ENCODE results near the gene SLC17A8. TPM values are rescaled to one million over a fixed set of nuclear protein-coding genes. Genes with fewer than 3 reads are reported as not detected.

Gene SLC17A8
- total and polyA plus RNA-seq, 2 donors (not counting 3 experiments of a cell fraction or from before 2014, with no cell fraction given): not detected

GRCh38 chr12:100364324-100364723 lies 7.5 kb downstream of the SLC17A8 start:
- TF ChIP-seq MYC (IDR thresholded peaks at IDR 0.05; ENCODE audit: low read depth, low read length) (no peak), MAX (IDR thresholded peaks at IDR 0.05; ENCODE audit: insufficient read depth, insufficient read length) (no peak), POLR2A (IDR thresholded peaks at IDR 0.05; ENCODE audit: low read depth, low read length) (no peak), POLR2AphosphoS5 (IDR thresholded peaks at IDR 0.05; ENCODE audit: insufficient read depth, low read depth, low read length) (no peak), GATA2 (IDR thresholded peaks at IDR 0.05; ENCODE audit: insufficient read depth, insufficient read length, low read depth, low read length) (no peak)
- BruUV-seq (replicated peaks): no TSS peak
- H3K79me2 ChIP-seq (ENCODE audit: control insufficient read depth, insufficient read depth, low read length): no peaks in the 10 kb centered on the region
- H3K36me3 ChIP-seq (ENCODE audit: control insufficient read depth in 2 of 2, extremely low read depth in 1 of 2, insufficient read depth in 2 of 2, low read length in 2 of 2): no peaks in the 10 kb centered on the region
- dilution Hi-C loops (cut with MboI; ENCODE audit: extremely low pct_ligation_motif_present, low sequenced_read_pairs): no loop called here
- no peaks in the 10 kb centered on the region for H3K9me3 ChIP-seq (replicated peaks; ENCODE audit: control insufficient read depth, insufficient read depth, low read length)
- H3K4me3 ChIP-seq (replicated peaks in 1 of 3; ENCODE audit: insufficient read depth in 1 of 3, low read depth in 1 of 3, low read length in 3 of 3): no peak overlapping the region
- no peaks in the 10 kb centered on the region for H3K9me1 ChIP-seq (replicated peaks; ENCODE audit: control insufficient read depth, extremely low read depth, insufficient read depth, low read length)
- H3K9ac ChIP-seq (replicated peaks; ENCODE audit: extremely low read depth, insufficient read depth, low read length): no peak overlapping the region
- H3K27me3 ChIP-seq (ENCODE audit: control insufficient read depth in 2 of 2, insufficient read depth in 2 of 2, low read length in 2 of 2): peaks cover 0 to 3% of the 10 kb centered on the region in 2 experiments
- ChIA-PET POLR2A (no interaction called here), CTCF (interaction anchor here (0.6 to 2.2 kb wide), 3 partner anchors 12 to 41 kb away, joined by 3 to 11 read pairs (median 3); no protein-coding TSS in a partner anchor)
- H3K27ac ChIP-seq (ENCODE audit: insufficient read depth, low read depth, low read length): no peak overlapping the region
- DNase-seq (ENCODE audit: low read depth, low spot score): no peak
- intact Hi-C loops (cut with micrococcal nuclease): no loop called here
- no peak overlapping the region for H2AFZ ChIP-seq (ENCODE audit: low read depth, low read length)
- no peak overlapping the region for H3K4me2 ChIP-seq (ENCODE audit: insufficient read depth, low read length)
- H4K20me1 ChIP-seq (replicated peaks; ENCODE audit: control insufficient read depth, extremely low read depth, insufficient read depth, low read length): no peaks in the 10 kb centered on the region
- no peak for FAIRE-seq
- H3K4me1 ChIP-seq (ENCODE audit: control insufficient read depth, extremely low read depth, insufficient read depth, low read length): no peaks in the 10 kb centered on the region

- no peaks in the 10 kb centered on the region for H3K79me2 ChIP-seq (ENCODE audit: control insufficient read depth, insufficient read depth, low read length)
- H2AFZ ChIP-seq (ENCODE audit: low read depth, low read length): no peak overlapping the region
- intact Hi-C loops (cut with micrococcal nuclease) (no loop called here), dilution Hi-C loops (cut with MboI; ENCODE audit: extremely low pct_ligation_motif_present, low sequenced_read_pairs) (no loop called here)
- H3K9me1 ChIP-seq (replicated peaks; ENCODE audit: control insufficient read depth, extremely low read depth, insufficient read depth, low read length): no peaks in the 10 kb centered on the region
- no peaks in the 10 kb centered on the region for H4K20me1 ChIP-seq (replicated peaks; ENCODE audit: control insufficient read depth, extremely low read depth, insufficient read depth, low read length)
- H3K4me3 ChIP-seq (replicated peaks in 1 of 3; ENCODE audit: insufficient read depth in 1 of 3, low read depth in 1 of 3, low read length in 3 of 3): no peak overlapping the region
- no TSS peak for BruUV-seq (replicated peaks)
- H3K27me3 ChIP-seq (ENCODE audit: control insufficient read depth in 2 of 2, insufficient read depth in 2 of 2, low read length in 2 of 2): peaks cover 0 to 3% of the 10 kb centered on the region in 2 experiments
- no peak overlapping the region for H3K9ac ChIP-seq (replicated peaks; ENCODE audit: extremely low read depth, insufficient read depth, low read length)
- no peaks in the 10 kb centered on the region for H3K4me1 ChIP-seq (ENCODE audit: control insufficient read depth, extremely low read depth, insufficient read depth, low read length)
- H3K4me2 ChIP-seq (ENCODE audit: insufficient read depth, low read length): no peak overlapping the region
- FAIRE-seq: no peak
- H3K27ac ChIP-seq (ENCODE audit: insufficient read depth, low read depth, low read length): no peak overlapping the region
- CTCF ChIA-PET: interaction anchor here (2.2 kb wide), 1 partner anchor 39 kb away, joined by 11 read pairs; no protein-coding TSS in a partner anchor
- DNase-seq (ENCODE audit: low read depth, low spot score): peak; percentile 74
- no peaks in the 10 kb centered on the region for H3K9me3 ChIP-seq (replicated peaks; ENCODE audit: control insufficient read depth, insufficient read depth, low read length)
- no peaks in the 10 kb centered on the region for H3K36me3 ChIP-seq (ENCODE audit: control insufficient read depth in 2 of 2, extremely low read depth in 1 of 2, insufficient read depth in 2 of 2, low read length in 2 of 2)
- TF ChIP-seq FOS (IDR thresholded peaks at IDR 0.05; ENCODE audit: borderline replicate concordance, insufficient read depth, low read length) (no peak), MAX (IDR thresholded peaks at IDR 0.05; ENCODE audit: insufficient read depth, insufficient read length) (no peak), CTCF (IDR thresholded peaks at IDR 0.05; ENCODE audit: extremely low read depth in 1 of 2, insufficient read depth in 1 of 2, low read depth in 1 of 2, low read length in 2 of 2) (no peak), MYC (IDR thresholded peaks at IDR 0.05; ENCODE audit: low read depth, low read length) (no peak), POLR2AphosphoS5 (IDR thresholded peaks at IDR 0.05; ENCODE audit: insufficient read depth, low read depth, low read length) (no peak), POLR2A (IDR thresholded peaks at IDR 0.05; ENCODE audit: low read depth, low read length) (no peak), GATA2 (IDR thresholded peaks at IDR 0.05; ENCODE audit: insufficient read depth, insufficient read length, low read depth, low read length) (no peak), EZH2 (IDR thresholded peaks at IDR 0.05; ENCODE audit: borderline replicate concordance, low read depth, low read length, severe bottlenecking) (no peak), JUN (IDR thresholded peaks at IDR 0.05; ENCODE audit: borderline replicate concordance, insufficient read depth, insufficient read length, low read depth) (no peak)
- POLR2A ChIA-PET: no interaction called here
Measured at GRCh38 chr12:100365411-100365810, 8.5 kb downstream of the SLC17A8 start.

Measured in endothelial cell of umbilical vein (primary cell).